NAMALWA (cell line): ENCODE data around the gene ARHGAP26.
"Not testable (repeated sequence)": the region's sequence is repeated elsewhere in the genome, so short reads cannot be mapped to it uniquely, and the experiment has no call there.

ENCODE experiments used
- DNase-seq: peaks from one replicate; pipeline ENCODE4 v3.0.0-alpha.2; 2015; ENCODE audit warnings: low spot score

ARHGAP26 gene

GRCh38 chr5:142984525-142984924 is 214.3 kb downstream of the ARHGAP26 start:
- DNase-seq = no peak

- DNase-seq = not testable (repeated sequence)
Measured at GRCh38 chr5:142989270-142989669, 219.1 kb downstream of the ARHGAP26 start.

GRCh38 chr5:142990073-142990472 is 219.9 kb downstream of the ARHGAP26 start:
- DNase-seq = not testable (repeated sequence)

DNA sequence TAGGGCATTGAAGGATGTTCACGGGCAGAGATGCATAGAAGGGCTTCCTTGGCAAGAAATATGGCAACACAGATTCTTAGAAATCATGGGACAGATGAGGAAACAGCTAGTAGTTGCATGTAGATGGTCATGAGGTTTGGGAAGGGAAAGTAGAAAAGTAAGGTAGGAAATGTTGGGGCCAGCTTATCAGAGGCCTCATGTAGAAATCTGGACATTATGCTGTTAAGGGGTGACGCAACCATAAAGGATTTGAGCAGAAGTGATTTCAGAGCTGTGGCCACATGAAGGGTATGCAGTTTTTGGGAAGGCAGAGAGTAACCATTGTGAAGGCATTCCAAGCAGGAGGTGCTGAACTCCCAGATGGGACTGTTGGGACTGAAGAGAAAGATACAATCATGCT is 224.0 kb downstream of the ARHGAP26 start:
- DNase-seq = no peak

DNA sequence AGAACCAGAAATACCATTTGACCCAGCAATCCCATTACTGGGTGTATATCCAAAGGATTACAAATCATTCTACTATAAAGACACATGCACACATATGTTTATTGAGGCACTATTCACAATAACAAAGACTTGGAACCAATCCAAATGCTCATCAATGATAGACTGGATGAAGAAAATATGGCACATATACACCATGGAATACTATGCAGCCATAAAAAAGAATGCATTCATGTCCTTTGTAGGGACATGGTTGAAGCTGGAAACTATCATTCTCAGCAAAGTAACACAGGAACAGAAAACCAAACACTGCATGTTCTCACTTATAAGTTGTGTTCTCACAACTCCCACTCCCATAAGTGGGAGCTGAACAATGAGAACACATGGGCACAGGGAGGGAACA is 225.4 kb downstream of the ARHGAP26 start:
- DNase-seq = not testable (repeated sequence)

DNA sequence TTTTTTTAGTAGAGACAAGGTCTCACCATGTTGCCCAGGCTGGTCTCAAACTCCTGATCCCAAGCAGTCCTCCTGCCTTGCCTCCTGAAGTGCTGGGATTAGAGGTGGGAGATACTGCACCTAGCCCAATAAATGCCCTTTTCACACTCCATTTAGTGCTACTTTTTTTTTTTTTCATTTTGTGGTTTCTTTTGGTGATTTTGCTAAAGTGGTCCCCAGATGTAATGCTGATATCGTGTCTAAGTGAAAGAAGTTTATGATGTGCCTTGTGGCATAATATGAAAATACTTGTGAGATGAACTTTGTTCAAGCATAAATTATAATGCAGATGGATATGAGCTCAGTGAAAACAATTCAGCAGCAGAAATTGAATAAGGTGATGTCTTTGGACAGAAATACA is 227.4 kb downstream of the ARHGAP26 start:
- no peak for DNase-seq

DNA sequence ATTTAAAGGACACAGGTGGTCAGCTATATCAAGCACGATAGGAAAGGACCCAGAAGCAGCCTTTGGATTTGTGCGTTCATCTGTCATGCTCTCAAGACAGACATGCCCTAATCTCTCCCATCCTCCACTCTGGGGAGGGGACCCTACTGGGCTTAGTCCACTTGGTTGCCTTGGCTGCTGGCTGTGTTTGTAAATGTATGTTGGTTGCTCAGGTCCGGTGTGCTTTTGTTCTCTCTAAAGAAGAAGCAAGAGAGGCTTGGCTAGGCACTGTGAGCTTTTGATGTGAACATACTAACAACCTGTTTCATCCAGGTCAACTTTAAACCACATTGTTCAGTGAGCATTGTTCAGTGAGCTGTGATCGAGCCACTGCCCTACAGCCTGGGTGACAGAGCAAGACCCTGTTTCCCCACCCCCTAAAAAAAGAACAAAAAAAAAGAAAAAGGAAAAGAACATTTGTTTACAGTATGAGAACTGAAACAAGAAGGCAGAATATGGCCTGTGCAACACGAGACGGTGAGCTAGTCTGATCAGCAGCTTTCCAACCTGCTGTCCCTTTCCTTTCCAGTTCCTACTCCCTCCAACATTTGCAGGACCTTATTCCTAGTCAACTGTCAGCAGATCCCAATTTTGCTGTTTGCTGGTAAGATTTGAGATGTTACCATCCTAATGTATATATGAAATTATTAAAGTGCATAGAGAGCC is 228.3 kb downstream of the ARHGAP26 start:
- no peak for DNase-seq

DNA sequence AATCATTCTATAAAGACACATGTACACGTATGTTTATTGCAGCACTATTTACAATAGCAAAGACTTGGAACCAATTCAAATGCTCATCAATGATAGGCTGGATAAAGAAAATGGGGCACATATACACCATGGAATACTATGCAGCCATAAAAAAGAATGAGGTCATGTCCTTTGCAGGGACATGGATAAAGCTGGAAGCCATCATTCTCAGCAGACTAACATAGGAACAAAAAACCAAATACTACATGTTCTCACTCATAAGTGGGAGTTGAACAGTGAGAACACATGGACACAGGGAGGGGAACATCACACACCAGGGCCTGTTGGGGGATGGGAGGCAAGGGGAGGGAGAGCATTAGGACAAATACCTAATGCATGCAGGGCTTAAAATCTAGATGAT is 230.4 kb downstream of the ARHGAP26 start:
- not testable (repeated sequence) for DNase-seq

DNA sequence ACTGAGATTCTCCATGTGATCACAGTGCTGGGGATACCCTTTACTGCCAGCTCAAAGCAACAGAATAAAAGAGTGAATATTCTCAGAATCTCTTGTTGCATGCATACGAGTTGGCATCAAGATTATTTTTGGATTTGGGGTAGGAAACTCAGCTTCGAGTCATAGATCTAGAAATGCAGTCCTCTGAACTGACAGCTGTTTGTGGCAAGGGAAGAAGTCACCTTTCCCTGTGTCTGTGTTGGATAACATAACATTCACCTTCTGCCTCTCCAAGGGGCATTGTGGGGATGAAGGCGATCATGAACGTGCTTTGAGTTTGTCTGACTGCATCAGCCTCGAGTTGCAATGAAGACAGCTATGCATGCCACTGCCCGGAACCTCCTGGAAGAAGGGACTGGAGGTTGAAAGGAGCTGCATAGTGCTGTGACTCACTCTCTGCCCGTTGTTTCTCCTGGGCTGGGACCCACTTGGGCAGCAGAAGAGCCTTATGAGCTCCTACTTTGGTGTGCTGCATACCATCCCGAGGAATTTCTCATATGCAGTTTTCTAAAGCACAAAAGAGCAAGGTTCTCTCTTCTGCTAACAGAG is 231.7 kb downstream of the ARHGAP26 start:
- peak; percentile 22 for DNase-seq

DNA sequence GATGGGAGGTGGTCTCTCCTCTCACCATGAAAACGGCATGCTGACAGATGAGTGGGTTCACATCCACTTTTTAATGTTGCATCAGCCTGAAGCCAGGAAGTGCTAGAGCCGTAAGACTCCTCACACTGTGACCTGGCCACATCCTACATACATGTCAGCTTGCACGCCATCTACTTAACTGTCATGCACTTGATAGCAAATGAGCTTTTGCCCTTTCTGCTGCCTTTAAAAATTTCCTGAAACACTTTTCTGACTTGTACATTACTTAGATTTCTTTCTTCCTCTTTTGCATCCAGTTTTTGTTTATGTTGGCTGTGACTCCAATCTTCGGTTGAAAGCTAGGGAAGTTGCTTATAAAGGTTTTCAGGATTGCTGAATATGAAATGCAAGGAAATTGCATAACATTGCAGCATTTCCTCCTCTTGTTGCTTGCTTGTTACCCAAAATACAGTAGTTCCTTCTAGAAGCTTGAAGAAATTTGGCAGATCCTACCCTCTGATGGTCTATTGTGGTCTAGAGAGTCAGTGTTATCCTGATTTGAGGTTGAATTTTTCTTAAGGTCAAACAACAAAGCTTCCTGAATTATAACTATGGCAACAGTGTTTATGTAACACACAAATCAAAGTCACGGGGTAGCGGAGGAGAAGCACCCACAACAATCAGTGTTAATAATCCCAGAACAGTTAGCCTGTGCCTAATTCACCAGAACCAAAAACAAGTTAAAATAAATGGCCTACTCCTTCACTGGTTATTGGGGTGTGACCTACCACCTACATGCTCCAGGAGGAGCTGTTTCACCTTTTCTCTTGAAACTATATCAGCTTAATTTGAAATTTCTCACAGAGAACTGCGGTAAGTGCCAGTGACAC is 232.5 kb downstream of the ARHGAP26 start:
- peak; percentile 81 for DNase-seq

GRCh38 chr5:143003328-143003636 is 233.1 kb downstream of the ARHGAP26 start:
- DNase-seq = no peak

GRCh38 chr5:143004361-143005145 is 234.4 kb downstream of the ARHGAP26 start:
- DNase-seq = no peak

GRCh38 chr5:143006501-143006900 is 236.3 kb downstream of the ARHGAP26 start:
- DNase-seq = no peak

GRCh38 chr5:143008032-143008431 is 237.9 kb downstream of the ARHGAP26 start:
- no peak for DNase-seq

GRCh38 chr5:143008809-143009521 is 238.8 kb downstream of the ARHGAP26 start:
- DNase-seq = no peak

GRCh38 chr5:143010351-143010750 is 240.2 kb downstream of the ARHGAP26 start:
- no peak for DNase-seq

- no peak for DNase-seq
Measured at GRCh38 chr5:143011585-143011984, 241.4 kb downstream of the ARHGAP26 start.

GRCh38 chr5:143013176-143013891 is 243.2 kb downstream of the ARHGAP26 start:
- DNase-seq = no peak

DNA sequence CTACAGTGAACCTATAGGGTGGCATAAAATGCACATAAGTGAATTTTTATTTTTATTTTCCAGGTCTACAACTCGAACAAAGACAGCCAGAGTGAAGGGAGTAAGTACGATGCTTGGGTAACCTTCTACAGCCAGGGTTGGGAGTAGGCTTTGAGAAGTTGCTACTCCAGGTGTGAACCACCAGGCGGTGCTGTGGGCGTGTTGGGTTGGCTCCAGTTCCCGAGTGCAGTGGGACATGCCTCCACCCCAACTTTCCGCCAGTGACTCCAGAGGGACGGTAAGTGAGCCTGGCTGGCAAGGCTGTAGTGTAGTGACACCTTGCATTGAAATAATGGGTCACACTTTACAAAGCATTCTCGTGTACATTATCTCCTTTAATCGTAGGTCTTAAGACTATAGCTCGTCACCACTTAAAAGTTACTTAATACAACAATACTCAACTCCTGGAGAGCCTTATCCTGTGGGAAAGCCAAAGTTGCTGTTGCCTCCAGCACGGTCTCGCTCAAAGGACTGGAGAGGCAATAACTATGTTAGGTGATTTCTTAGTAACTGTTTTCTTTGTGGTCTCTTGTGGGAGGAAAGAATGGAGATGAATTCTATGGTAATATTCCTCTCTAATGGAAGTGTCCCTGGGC is 244.0 kb downstream of the ARHGAP26 start:
- peak; percentile 44 for DNase-seq

GRCh38 chr5:143016777-143017516 is 246.8 kb downstream of the ARHGAP26 start:
- peak; percentile 74 for DNase-seq
